HG03159 (cell line): Measurements from ENCODE around the gene ABHD3.
"Not testable (repeated sequence)": the region's sequence is repeated elsewhere in the genome, so short reads cannot be mapped to it uniquely, and the experiment has no call there.

Experiments used
- ATAC-seq: cut with Tn5 transposase; IDR thresholded peaks from one replicate; pipeline ENCODE4 v1.9.1; 2021; ENCODE audit warnings: mild to moderate bottlenecking, moderate library complexity; ENCODE audit not compliant: unreplicated experiment

The ABHD3 gene

DNA sequence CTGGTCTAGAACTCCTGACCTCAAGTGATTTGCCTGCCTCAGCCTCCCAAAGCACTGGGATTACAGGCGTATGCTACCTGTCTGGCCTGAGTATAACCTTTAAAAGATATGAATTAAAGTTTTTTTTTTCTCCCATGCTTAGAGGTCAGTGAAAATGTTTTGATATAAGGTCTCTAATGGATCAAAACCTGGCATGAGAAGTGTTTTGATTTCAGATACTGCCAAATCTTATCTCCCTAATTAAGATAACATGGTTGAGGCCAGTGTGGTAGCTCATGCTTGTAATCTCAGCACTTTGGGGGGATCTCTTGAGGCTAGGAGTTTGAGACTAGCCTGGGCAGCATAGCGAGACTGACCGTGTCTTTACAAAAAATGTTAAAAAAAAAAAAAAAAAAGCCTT lies 51.2 kb downstream of the ABHD3 start:
- ATAC-seq = no peak

DNA sequence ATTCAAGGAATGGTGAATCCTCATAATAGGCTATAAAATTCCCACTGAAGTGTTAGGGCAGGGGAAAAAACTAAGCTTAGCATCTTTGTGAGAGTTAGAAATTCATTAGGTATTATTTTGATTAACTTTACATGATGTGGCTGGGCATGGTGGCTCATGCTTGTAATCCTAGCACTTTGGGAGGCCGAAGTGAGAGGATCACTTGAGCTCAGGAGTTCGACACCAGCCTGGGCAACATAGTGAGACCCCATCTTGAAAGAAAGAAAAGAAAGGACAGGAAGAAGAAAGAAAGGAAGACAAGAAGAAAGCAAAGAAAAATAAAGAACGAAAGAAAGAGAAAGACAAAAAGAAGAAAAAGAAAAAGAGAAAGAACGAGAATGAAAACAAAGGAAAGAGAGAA lies 52.5 kb downstream of the ABHD3 start:
- no peak for ATAC-seq

GRCh38 chr18:21650311-21650710 lies 54.3 kb downstream of the ABHD3 start:
- ATAC-seq = no peak

DNA sequence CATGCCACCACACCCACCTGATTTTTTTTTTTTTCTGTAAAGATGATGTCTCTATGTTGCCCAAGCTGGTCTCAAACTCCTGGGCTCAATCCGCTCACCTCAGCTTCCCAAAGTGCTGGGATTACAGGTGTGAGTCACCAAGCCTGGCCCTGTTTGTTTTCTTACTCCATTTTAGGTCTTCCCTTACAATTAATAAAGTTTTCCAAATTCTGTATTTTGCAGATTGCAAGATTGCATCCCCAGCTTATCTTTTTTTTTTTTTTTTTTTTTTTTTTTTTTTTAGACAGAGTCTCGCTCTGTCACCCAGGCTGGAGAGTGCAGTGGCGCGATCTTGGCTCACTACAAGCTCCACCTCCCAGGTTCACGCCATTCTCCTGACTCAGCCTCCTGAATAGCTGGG lies 64.2 kb downstream of the ABHD3 start:
- not testable (repeated sequence) for ATAC-seq

GRCh38 chr18:21638822-21639221 lies 65.8 kb downstream of the ABHD3 start:
- ATAC-seq = no peak

GRCh38 chr18:21636769-21637168 lies 67.8 kb downstream of the ABHD3 start:
- no peak for ATAC-seq

- ATAC-seq = no peak
These were observed 69.9 kb downstream of the ABHD3 start for GRCh38 chr18:21634588-21635199.

GRCh38 chr18:21632393-21632792 lies 72.2 kb downstream of the ABHD3 start:
- no peak for ATAC-seq

DNA sequence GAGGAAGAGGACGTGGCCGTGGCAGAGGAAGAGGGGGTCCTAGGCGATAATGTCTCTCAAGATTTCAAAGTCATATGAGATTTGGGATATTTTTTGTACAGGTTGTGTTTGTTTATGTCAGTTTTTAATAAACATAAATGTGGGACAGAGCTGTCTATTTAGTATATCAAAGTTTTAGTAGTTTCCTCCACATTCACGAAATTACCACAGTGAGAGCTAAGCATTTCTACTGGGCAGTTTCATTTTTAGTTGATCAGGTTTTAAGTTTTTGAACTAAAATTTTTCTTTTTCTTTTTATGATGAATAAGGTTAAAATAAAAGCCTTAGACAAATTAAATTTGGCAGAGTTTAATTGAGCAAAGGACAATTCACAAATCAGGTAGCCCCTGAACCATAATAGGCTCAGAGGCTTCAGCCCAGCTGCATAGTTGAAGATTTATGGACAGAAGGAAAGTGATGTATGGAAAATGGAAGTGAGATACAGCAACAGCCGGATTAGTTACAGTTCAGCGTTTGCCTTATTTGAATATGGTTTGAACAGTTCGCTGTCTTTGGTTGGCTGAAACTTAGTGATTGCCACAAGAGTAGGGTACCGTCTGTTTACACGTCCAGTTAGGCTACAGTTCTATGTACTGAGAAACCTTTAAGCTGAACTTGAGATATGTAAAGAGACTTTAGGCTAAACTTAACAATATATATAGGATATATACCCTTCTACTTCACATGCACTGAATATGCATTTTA lies 75.3 kb downstream of the ABHD3 start:
- peak; percentile 94 for ATAC-seq

DNA sequence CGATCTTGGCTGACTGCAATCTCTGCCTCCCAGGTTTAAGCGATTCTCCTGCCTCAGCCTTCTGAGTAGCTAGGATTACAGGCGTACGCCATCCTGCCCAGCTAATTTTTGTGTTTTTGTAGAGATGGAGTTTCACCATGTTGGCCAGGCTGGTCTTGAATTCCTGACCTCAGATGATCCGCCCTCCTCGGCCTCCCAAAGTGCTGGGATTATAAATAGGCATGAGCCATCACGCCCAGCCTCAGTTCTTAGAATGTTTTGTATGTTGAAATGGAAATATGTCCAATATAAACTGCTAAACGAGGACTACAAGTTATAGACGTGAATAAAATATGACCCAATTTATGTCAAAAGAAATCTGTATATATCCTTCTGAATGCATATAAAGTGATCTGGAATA lies 82.9 kb downstream of the ABHD3 start:
- not testable (repeated sequence) for ATAC-seq

DNA sequence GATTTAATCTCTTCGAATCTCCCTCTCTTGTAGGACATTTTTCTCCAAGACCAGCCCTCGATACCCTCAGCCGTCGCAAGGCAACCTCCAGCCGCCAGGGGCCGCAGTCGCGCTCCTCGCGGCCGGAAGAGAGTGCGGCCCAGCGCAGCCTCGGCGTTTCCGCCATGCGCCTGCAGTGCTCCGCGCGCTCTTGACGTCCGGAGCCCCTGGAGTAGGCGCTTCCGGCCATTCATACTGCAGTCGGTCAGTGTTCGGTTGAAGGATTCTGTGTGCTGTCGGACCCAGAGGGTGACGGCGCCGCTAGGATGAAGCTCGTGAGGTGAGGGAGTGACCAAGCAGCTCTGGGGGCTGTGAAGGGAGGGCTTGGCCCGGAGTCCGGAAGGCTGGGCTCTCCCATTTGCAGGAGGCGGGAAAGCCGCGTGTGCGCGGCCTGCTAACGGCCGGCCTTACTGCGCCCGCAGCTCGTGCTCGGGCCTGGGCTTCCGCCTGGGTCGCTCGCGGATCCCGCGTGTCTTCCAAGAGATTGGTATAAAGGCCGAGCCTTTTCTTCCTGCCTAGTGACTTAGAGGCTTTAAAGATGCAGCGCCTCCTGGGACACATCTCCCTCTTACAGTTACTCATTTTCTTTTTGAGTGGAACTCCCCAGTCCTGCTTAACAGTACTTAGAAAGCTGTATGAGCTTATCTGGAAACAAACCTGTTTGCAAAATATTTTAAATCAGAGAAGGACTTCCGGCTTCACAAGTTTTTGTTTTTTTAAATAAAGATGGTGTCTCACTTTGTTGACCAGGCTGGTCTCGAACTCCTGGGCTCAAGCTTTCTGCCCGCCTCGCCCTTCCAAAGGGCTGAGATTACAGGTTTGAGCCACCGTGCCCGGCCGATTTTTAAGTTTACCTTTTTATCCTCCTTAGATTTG lies 92.2 kb downstream of the ABHD3 start, which contains the start of gene SNRPD1:
SNRPD1 (plus strand) TSS at position 190 of the 915 bp plus-strand sequence; CDS start at position 306, 116 bp downstream.
- peak; percentile 96 for ATAC-seq

DNA sequence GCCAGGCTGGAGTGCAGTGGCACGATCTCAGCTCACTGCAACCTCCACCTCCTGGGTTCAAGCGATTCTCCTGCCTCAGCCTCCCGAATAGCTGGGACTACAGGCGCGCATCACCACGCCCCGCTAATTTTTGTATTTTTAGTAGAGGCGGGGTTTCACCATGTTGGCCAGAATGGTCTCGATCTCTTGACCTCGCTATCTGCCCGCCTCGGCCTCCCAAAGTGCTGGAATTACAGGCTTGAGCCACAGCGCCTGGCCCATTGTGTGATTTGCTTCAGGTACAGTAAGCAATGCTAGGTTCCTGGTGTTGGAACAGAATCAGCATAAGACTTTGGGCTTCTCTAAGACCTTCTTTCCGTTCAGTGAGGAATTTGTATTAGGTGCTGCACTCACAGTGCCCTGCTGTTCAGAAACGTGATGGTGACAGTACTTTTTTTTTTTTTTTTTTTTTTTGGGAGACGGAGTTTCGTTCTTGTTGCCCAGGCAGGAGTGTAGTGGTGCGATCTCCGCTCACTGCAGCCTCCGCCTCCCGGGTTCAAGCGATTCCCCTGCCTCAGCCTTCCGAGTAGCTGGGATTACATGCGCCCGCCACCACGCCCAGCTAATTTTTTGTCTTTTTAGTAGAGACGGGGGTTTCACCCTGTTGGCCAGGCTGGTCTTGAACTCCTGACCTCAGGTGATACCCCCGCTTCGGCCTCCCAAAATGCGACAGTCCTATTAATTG lies 93.0 kb downstream of the ABHD3 start:
- not testable (repeated sequence) for ATAC-seq

DNA sequence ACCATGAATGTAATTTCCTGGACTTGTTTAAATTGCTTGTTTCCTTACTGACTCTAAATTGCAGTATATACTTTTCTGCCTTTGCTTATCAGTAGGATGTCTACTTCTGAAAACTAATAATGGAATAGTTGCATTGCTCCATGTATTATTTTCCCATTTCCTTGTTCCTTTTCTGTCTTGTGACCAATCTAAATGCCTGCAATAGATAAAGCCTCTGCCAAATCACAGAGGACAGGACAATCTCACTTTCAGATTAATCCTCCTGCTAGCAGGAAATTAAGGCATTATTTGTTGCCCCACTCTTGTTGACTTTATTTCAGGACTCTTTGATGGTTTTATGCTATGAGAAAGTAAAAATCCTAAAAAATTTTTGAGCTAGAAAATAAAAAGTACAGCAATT lies 99.4 kb downstream of the ABHD3 start:
- ATAC-seq = no peak

DNA sequence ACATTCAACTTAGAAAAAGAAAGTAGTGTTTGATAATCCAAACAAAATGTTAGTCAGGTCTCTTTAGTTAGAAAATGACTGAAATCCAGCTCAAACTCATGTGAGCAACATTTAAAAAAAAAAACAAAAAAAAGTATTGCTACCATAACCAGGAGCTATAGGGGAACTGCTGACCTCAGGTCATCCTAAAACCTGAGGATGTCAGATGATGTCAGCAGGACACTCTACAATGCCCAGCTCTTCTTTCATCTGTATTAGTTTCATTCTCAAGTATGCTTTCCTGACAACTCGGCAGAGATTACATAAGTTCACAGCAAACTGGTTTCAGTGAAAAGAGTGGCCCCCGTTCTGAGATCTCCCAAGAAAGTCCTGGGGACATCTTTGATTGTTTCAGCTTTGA lies 99.9 kb downstream of the ABHD3 start:
- ATAC-seq = no peak

GRCh38 chr18:21602299-21602587 lies 102.3 kb downstream of the ABHD3 start:
- ATAC-seq = no peak
